Activated CD8-positive, alpha-beta memory T cell treated with anti-CD3 and anti-CD28 coated beads, Interleukin-2, amount 10 ng/mL, durations not matched to agents 7 days and 5 days (primary cell): ENCODE results near the gene PDE6A. TPM values are rescaled to one million over a fixed set of nuclear protein-coding genes. Genes with fewer than 3 reads are reported as not detected.

ENCODE experiments used
- ATAC-seq: fragments of 150-1000 bp; cut with Tn5 transposase; one replicate; pipeline ENCODE4 v1.10.0; 2021; ENCODE audit warnings: moderate library complexity
- CTCF ChIA-PET: fragments of 350-600 bp; sonication (Branson Sonifier 250); formaldehyde crosslinking; loops from one replicate; lab custom pipeline; 2021; ENCODE audit warnings: antibody characterized with exemption; lab: Charles Lee
- DNase-seq: peaks from one replicate; pipeline ENCODE4 v3.0.0-alpha.2; 2020
- H3K27ac Mint-ChIP-seq: one replicate; pipeline ENCODE4 v1.8.0; 2021; ENCODE audit warnings: mild to moderate bottlenecking, mixed read lengths
- H3K27me3 Mint-ChIP-seq: one replicate; pipeline ENCODE4 v1.8.0; 2021; ENCODE audit warnings: mixed read lengths
- H3K36me3 Mint-ChIP-seq: one replicate; pipeline ENCODE4 v1.8.0; 2021; ENCODE audit warnings: mild to moderate bottlenecking, mixed read lengths
- H3K4me1 Mint-ChIP-seq: one replicate; pipeline ENCODE4 v1.8.0; 2021; ENCODE audit warnings: mixed read lengths
- H3K4me3 Mint-ChIP-seq: one replicate; pipeline ENCODE4 v1.8.0; 2021; ENCODE audit warnings: mild to moderate bottlenecking, moderate library complexity, mixed read lengths
- H3K9me3 Mint-ChIP-seq: one replicate; pipeline ENCODE4 v1.8.0; 2022; ENCODE audit warnings: low read depth, mixed read lengths
- total RNA-seq, 2 experiments: library from RNA; stranded (reverse); gene quantifications; one replicate each; pipeline ENCODE4 v1.2.3, GENCODE V29; 2021

Gene PDE6A
- total RNA-seq, 2 experiments from 2014 or later = not detected

- Mint-ChIP-seq H3K27me3 (no peaks in the 10 kb centered on the region), H3K4me1 (no peaks in the 10 kb centered on the region), H3K27ac (no peak overlapping the region), H3K36me3 (no peaks in the 10 kb centered on the region), H3K9me3 (no peaks in the 10 kb centered on the region), H3K4me3 (no peak overlapping the region)
- CTCF ChIA-PET = interaction anchor here (0.7 to 2.3 kb wide), 3 partner anchors 11 to 150 kb away, joined by 5 to 9 read pairs (median 5); no protein-coding TSS in a partner anchor
- DNase-seq = no peak
- ATAC-seq = no peak
These were observed 127.0 kb downstream of the PDE6A start for GRCh38 chr5:149817539-149818060.

- no peak overlapping the region for H3K27ac Mint-ChIP-seq
- H3K4me3 Mint-ChIP-seq = no peak overlapping the region
- ATAC-seq (no peak), DNase-seq (no peak)
- H3K4me1 Mint-ChIP-seq = no peaks in the 10 kb centered on the region
- CTCF ChIA-PET = interaction anchor here (0.7 to 2.3 kb wide), 4 partner anchors 15 to 175 kb away, joined by 3 to 9 read pairs (median 3); no protein-coding TSS in a partner anchor
- no peaks in the 10 kb centered on the region for H3K9me3 Mint-ChIP-seq
- H3K27me3 Mint-ChIP-seq = no peaks in the 10 kb centered on the region
- no peaks in the 10 kb centered on the region for H3K36me3 Mint-ChIP-seq
These were observed 127.9 kb downstream of the PDE6A start for GRCh38 chr5:149816661-149817060.

GRCh38 chr5:149811453-149811852, 133.1 kb downstream of the PDE6A start:
- no peaks in the 10 kb centered on the region for H3K36me3 Mint-ChIP-seq
- no peaks in the 10 kb centered on the region for H3K27me3 Mint-ChIP-seq
- H3K4me3 Mint-ChIP-seq = no peak overlapping the region
- H3K4me1 Mint-ChIP-seq = no peaks in the 10 kb centered on the region
- DNase-seq (no peak), ATAC-seq (no peak)
- no peaks in the 10 kb centered on the region for H3K9me3 Mint-ChIP-seq
- CTCF ChIA-PET = interaction anchor here (0.8 to 2.1 kb wide), 3 partner anchors 17 to 125 kb away, joined by 3 to 6 read pairs (median 3); no protein-coding TSS in a partner anchor
- H3K27ac Mint-ChIP-seq = no peak overlapping the region

- Mint-ChIP-seq H3K4me1 (no peaks in the 10 kb centered on the region), H3K27ac (no peak overlapping the region), H3K4me3 (no peak overlapping the region), H3K36me3 (no peaks in the 10 kb centered on the region), H3K9me3 (no peaks in the 10 kb centered on the region), H3K27me3 (no peaks in the 10 kb centered on the region)
- ATAC-seq (no peak), DNase-seq (no peak)
- CTCF ChIA-PET = interaction anchor here (1.2 kb wide), 1 partner anchor 125 kb away, joined by 3 read pairs; no protein-coding TSS in a partner anchor
These were observed 133.7 kb downstream of the PDE6A start for GRCh38 chr5:149810856-149811255.

- Mint-ChIP-seq H3K9me3 (no peaks in the 10 kb centered on the region), H3K27ac (no peak overlapping the region), H3K36me3 (no peaks in the 10 kb centered on the region), H3K4me3 (no peak overlapping the region), H3K4me1 (no peaks in the 10 kb centered on the region), H3K27me3 (no peaks in the 10 kb centered on the region)
- CTCF ChIA-PET = interaction anchor here (1.0 kb wide), 1 partner anchor 86 kb away, joined by 3 read pairs; no protein-coding TSS in a partner anchor
- DNase-seq = no peak
- ATAC-seq = no peak
These were observed 134.5 kb downstream of the PDE6A start for GRCh38 chr5:149809931-149810691.

- CTCF ChIA-PET = interaction anchor here (1.1 kb wide), 1 partner anchor 22 kb away, joined by 3 read pairs; no protein-coding TSS in a partner anchor
- DNase-seq (no peak), ATAC-seq (no peak)
- no peak overlapping the region for H3K4me3 Mint-ChIP-seq
- H3K4me1 Mint-ChIP-seq = no peaks in the 10 kb centered on the region
- no peaks in the 10 kb centered on the region for H3K9me3 Mint-ChIP-seq
- no peaks in the 10 kb centered on the region for H3K36me3 Mint-ChIP-seq
- no peak overlapping the region for H3K27ac Mint-ChIP-seq
- no peaks in the 10 kb centered on the region for H3K27me3 Mint-ChIP-seq
These were observed 136.2 kb downstream of the PDE6A start for GRCh38 chr5:149808264-149808982.

Other genes starting within 250 kb of the PDE6A start
- 1 to 10 TPM; 6.0 to 7.2 TPM for gene PPARGC1B, start 214.5 kb downstream of the PDE6A start, total RNA-seq
- gene SLC26A2, start 16.0 kb upstream of the PDE6A start, total RNA-seq = 1 to 10 TPM; 6.2 to 8.4 TPM
- 1 to 10 TPM; 1.7 to 2.9 TPM for gene TIGD6, start 55.9 kb upstream of the PDE6A start, total RNA-seq
- gene HMGXB3, start 55.9 kb upstream of the PDE6A start, total RNA-seq = 10 to 100 TPM; 44.1 to 49.4 TPM
- gene CSF1R, start 141.8 kb upstream of the PDE6A start, total RNA-seq = under 1 TPM in 1 of 2 experiments, not detected in 1; 0.26 TPM
- 10 to 100 TPM; 53.3 to 68.9 TPM for gene PDGFRB, start 211.1 kb upstream of the PDE6A start, total RNA-seq
- not detected for gene CDX1, start 222.0 kb upstream of the PDE6A start, total RNA-seq
- gene SLC6A7, start 245.3 kb upstream of the PDE6A start, total RNA-seq = not detected